GM19468 (cell line): ENCODE data around the gene DGAT2L6.
"Not testable (repeated sequence)": the region's sequence is repeated elsewhere in the genome, so short reads cannot be mapped to it uniquely, and the experiment has no call there.

Experiments
- ATAC-seq: cut with Tn5 transposase; IDR thresholded peaks from one replicate; pipeline ENCODE4 v1.9.1; 2021; ENCODE audit warnings: mild to moderate bottlenecking, moderate library complexity, moderate number of reproducible peaks; ENCODE audit not compliant: unreplicated experiment; ENCODE audit errors: extremely low read depth

The DGAT2L6 gene

DNA sequence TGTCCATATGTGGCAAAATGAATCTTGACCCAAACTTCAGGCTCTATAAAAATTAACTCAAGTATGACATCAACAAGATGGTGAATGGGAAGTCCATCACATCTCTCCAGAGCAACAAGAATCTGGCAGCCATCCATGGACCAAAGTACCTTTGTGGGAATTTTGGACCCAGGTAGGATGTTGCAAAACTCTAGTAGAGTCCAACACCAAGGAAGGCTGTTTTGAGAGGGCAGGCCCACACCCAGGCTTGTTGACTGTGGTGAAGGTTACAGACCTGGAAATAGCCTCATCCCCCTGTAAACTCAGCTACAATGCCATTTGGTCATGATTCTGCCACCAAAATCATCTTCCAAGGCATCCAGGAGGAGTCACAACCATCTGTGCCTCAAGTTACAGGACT lies 12.9 kb downstream of the DGAT2L6 start:
- ATAC-seq: no peak

GRCh38 chrX:70196961-70197720 lies 19.9 kb downstream of the DGAT2L6 start:
- ATAC-seq: peak; percentile 63

- no peak for ATAC-seq
Measured at GRCh38 chrX:70201732-70202131, 24.4 kb downstream of the DGAT2L6 start.

DNA sequence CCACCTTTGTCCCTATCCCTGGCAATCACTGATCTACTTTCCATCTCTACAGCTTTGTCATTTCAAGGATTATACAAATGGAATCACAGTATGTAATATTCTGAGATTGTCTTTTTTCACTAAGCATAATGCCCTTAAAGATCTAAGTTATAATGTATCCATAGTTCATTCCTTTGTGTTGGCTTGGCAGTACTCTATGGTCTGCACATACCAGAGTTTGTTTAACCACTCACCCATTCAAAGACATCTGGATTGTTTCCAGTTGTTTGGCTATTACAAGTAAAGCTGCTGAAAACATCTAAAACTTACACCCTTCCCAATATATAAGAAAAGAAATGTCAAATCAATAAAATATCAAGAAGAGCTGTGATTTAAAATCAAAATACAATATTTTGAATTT lies 31.2 kb downstream of the DGAT2L6 start:
- no peak for ATAC-seq

DNA sequence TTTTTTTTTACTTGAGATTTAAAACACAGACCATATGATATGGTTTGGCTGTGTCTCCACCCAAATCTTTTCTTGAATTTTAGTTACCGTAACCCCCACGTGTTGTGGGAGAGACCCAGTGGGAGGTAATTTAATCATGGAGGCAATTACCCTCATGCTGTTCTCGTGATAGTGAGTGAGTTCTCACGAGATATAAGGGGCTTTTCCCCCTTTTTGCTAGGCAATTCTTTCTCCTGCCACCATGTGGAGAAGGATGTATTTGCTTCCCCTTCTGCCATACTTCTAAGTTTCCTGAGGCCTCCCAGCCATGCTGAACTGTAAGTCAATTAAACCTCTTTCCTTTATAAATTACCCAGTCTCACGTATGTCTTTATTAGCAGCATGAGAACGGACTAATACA lies 32.3 kb downstream of the DGAT2L6 start:
- not testable (repeated sequence) for ATAC-seq

DNA sequence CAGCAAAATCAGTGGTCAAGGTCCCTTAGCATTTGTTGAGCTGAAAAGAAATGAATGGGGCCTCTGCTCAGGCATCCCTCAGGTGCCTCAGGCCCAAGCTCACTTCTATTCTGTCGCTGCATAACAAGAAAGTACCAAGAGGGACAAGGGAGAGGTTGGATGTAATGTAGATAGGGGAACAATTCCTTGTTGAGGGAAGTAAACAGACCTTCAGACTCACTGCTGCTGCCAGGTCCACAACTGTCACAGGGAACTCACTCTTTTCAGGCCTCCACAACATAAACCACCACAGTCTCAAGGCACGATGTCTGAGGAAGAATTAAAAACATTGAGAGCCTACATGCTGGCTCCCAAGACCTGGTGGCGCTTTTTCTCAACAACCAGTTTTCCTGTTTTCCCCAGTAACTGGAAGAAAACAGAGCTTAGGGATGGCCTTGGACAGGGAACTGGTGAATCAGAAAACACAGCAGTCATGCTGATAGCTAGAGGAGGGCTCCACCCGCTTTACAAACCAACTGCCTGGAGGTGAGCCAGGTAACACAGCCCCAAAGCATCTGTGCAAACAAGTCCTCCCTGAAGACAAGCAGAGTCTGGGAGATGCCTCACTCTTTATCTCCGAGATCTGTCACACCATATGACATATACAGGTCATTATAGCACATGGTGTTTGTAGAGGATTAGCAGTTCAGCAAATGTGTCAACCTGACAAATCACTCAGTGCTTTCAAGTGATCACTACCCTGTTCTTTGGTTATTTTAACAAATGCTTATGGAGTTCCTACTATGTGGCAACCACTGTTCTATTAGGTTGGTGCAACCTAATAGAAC lies 42.9 kb downstream of the DGAT2L6 start:
- ATAC-seq: no peak

DNA sequence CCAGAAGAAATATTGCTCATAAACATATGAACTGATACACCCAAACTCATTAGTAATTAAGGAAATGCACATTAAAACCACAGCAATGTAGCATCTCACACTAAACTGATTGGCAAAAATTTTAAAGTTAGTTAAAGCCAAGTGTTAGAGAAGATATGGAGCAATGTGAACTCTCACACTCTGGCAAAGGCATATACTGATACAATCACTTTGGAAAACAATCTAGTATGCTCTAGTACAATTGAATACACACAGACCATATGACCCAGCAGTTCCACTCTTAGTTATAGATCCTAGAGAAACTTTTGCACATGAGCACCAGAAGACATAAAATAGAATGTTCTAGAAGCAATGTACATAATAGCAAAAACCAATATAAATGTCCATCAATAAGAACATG lies 48.8 kb downstream of the DGAT2L6 start:
- ATAC-seq: no peak

- no peak for ATAC-seq
Measured at GRCh38 chrX:70226687-70227086, 49.4 kb downstream of the DGAT2L6 start.

DNA sequence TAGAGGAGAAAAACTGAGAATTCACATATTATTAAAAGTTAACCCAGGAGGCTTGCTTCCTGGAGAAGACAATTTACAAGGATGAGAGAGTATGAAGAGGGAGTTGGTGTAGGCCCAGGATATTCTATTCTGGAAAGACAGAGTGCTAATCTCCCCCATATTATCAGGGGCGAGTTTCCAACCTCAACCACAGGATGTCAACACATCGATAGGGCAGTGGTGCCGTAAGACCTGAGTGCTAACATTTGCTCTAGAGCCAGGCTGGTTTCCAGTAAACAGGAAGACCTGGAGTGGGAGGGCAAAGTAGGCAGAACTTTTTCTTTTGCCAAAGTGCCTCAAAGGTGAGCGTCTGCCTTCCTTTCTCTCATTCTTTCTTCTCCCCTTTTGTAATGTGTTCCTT lies 54.4 kb downstream of the DGAT2L6 start:
- no peak for ATAC-seq

- ATAC-seq: no peak
Measured at GRCh38 chrX:70234355-70234754, 57.1 kb downstream of the DGAT2L6 start, which contains the start of gene AWAT1. Gene AWAT1 (plus strand): TSS chrX:70234655. CDS start chrX:70234696, 41 bp downstream.

DNA sequence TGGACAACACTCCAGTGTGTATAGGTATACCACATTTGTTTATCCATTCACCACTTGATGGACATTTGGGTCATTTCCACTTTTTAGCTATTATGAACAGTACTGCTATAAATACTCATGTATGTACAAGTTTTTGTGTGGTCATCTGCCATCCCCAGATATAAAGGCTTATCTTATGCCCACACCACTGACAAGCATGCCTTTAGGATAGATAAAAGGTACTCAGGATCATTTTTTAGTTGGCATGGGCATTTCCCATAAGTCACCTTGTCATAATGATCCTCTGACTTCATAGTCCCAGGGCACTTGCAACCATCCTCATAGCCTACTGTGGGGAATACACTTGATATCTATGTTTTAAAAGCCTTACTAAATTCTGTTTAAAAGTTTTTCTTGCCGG lies 63.5 kb downstream of the DGAT2L6 start:
- no peak for ATAC-seq

DNA sequence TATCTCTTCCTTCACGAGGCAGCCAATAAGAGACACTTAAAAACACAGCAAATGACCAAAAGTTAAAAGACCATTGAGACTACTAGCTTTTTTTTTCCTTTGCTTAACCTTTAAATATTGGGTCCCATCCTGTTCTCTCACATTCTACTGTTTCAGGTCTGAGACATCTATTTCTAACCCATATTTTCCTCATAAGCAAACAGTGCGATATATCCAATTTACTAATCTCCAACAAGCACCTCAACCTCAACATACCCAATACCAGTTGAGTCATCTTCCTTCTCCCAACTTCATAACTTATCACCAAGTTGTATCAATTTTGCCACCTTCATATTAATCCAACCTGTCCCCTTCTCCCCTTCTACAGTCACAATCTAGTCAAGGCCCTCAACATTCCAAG lies 64.2 kb downstream of the DGAT2L6 start:
- no peak for ATAC-seq

- not testable (repeated sequence) for ATAC-seq
Measured at GRCh38 chrX:70243601-70244000, 66.3 kb downstream of the DGAT2L6 start.

- ATAC-seq: no peak
Measured at GRCh38 chrX:70244881-70245280, 67.6 kb downstream of the DGAT2L6 start.

GRCh38 chrX:70247252-70247651 lies 70.0 kb downstream of the DGAT2L6 start:
- ATAC-seq: no peak

GRCh38 chrX:70252491-70252890 lies 75.2 kb downstream of the DGAT2L6 start:
- no peak for ATAC-seq

- no peak for ATAC-seq
Measured at GRCh38 chrX:70253377-70254062, 76.2 kb downstream of the DGAT2L6 start.

DNA sequence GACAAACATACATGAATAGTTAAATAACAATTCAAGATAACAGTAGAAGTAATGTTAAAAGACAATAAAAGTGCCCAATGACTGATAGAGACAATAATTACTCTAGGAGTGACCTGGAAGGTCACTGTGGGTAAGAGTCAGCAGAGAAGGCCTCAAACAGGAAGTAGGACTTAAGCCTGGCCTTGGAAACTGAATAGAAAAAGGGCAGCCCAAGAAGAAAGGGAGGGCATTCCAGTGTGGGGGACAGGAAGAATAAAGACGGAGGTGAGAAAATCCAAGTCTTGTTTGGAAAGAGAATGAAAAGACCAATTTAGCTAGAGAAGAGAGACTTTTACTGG lies 76.7 kb downstream of the DGAT2L6 start:
- ATAC-seq: no peak

DNA sequence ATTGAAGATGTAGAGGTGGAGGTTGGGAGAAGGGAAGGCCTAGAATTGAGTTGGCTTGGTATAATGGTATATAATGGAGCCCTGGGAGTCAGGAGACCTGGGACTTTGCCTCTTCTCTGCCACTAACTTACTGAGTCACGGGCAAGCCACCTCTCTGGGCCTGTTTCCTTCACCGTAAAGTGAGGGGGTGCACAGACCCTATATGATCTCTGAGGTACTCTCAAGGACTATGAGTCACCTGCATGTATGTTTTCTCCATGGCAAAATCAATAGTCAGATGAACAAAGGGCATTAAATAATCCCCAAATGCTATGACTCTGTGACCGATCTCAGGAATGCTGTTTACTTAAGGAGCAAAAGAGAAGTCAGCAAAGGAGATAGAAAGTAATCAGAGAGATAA lies 77.6 kb downstream of the DGAT2L6 start:
- ATAC-seq: no peak
